Measurements from ENCODE around the gene LRMDA. TPM values are rescaled to one million over a fixed set of nuclear protein-coding genes. Genes with fewer than 3 reads are reported as not detected.
"Not testable (repeated sequence)": the region's sequence is repeated elsewhere in the genome, so short reads cannot be mapped to it uniquely, and the experiment has no call there.

The LRMDA gene
- total RNA-seq, 1 experiment from 2014 or later: not detected

DNA sequence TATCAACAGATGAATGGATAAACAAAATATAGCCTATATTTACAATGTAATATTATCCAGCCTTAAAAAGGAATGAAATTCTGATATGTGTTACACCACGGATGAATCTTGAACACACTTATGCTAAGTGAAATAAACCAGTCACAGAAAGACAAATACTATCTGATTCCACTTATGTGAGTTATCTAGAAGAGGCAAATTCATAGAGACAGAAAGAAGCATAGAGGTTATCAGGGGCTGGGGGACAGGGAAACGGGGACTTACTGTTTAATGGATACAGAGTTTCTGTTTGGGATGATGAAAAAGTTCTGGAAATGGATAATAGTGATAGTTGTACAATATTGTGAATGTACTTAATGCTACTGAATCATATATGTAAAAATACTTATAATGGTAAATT is 329.9 kb downstream of the LRMDA start:
- Histone ChIP-seq H2AFZ (ENCODE audit: low read length) (no peak overlapping the region), H3K4me1 (ENCODE audit: low read length) (no peaks in the 10 kb centered on the region), H3K79me2 (ENCODE audit: low read length) (no peaks in the 10 kb centered on the region), H3K9me2 (replicated peaks; ENCODE audit: insufficient read depth, low read length) (no peaks in the 10 kb centered on the region), H3K36me3 (ENCODE audit: insufficient read depth, low read length) (no peaks in the 10 kb centered on the region), H3K9me3 (ENCODE audit: low read length) (no peaks in the 10 kb centered on the region), H4K20me1 (ENCODE audit: insufficient read depth, low read depth, low read length) (no peaks in the 10 kb centered on the region), H3K4me3 (ENCODE audit: low read length) (no peak overlapping the region), H3K9ac (ENCODE audit: low read length) (no peak overlapping the region), H3K27ac (ENCODE audit: low read length) (no peak overlapping the region), H3K27me3 (ENCODE audit: low read length) (no peaks in the 10 kb centered on the region), H3K4me2 (ENCODE audit: low read depth, low read length, poor library complexity, severe bottlenecking) (no peak overlapping the region)
- DNase-seq: no peak

DNA sequence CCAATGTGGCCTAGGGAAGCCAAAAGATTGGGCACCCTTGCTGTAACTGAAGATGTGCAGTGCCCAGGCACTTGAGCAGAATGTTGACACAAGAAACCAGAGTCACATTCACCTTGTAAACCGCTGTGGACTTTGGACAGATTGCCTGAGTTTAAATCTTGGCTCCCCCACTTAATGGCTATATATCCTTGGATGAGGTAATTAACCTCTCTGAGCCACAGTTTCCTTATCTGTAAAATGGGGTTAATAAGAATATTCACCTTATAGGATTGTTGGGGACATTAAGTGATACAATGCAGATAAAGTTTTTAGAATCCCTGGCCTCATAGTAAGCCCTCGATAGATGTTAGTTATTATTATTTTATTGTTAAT is 331.0 kb downstream of the LRMDA start:
- no peaks in the 10 kb centered on the region for H3K27me3 ChIP-seq (ENCODE audit: low read length)
- no peak for DNase-seq
- H3K4me2 ChIP-seq (ENCODE audit: low read depth, low read length, poor library complexity, severe bottlenecking): no peak overlapping the region
- H3K9me3 ChIP-seq (ENCODE audit: low read length): no peaks in the 10 kb centered on the region
- no peak overlapping the region for H2AFZ ChIP-seq (ENCODE audit: low read length)
- H3K4me1 ChIP-seq (ENCODE audit: low read length): no peaks in the 10 kb centered on the region
- H3K9me2 ChIP-seq (replicated peaks; ENCODE audit: insufficient read depth, low read length): no peaks in the 10 kb centered on the region
- H4K20me1 ChIP-seq (ENCODE audit: insufficient read depth, low read depth, low read length): no peaks in the 10 kb centered on the region
- no peaks in the 10 kb centered on the region for H3K79me2 ChIP-seq (ENCODE audit: low read length)
- H3K36me3 ChIP-seq (ENCODE audit: insufficient read depth, low read length): no peaks in the 10 kb centered on the region
- H3K9ac ChIP-seq (ENCODE audit: low read length): no peak overlapping the region
- no peak overlapping the region for H3K27ac ChIP-seq (ENCODE audit: low read length)
- no peak overlapping the region for H3K4me3 ChIP-seq (ENCODE audit: low read length)

GRCh38 chr10:75763652-75764051 is 332.2 kb downstream of the LRMDA start:
- H3K4me2 ChIP-seq (ENCODE audit: low read depth, low read length, poor library complexity, severe bottlenecking): no peak overlapping the region
- no peaks in the 10 kb centered on the region for H3K79me2 ChIP-seq (ENCODE audit: low read length)
- H3K4me3 ChIP-seq (ENCODE audit: low read length): no peak overlapping the region
- H3K4me1 ChIP-seq (ENCODE audit: low read length): no peaks in the 10 kb centered on the region
- no peaks in the 10 kb centered on the region for H3K9me3 ChIP-seq (ENCODE audit: low read length)
- H3K27ac ChIP-seq (ENCODE audit: low read length): no peak overlapping the region
- H2AFZ ChIP-seq (ENCODE audit: low read length): no peak overlapping the region
- DNase-seq: no peak
- no peak overlapping the region for H3K9ac ChIP-seq (ENCODE audit: low read length)
- no peaks in the 10 kb centered on the region for H3K9me2 ChIP-seq (replicated peaks; ENCODE audit: insufficient read depth, low read length)
- H4K20me1 ChIP-seq (ENCODE audit: insufficient read depth, low read depth, low read length): no peaks in the 10 kb centered on the region
- no peaks in the 10 kb centered on the region for H3K36me3 ChIP-seq (ENCODE audit: insufficient read depth, low read length)
- no peaks in the 10 kb centered on the region for H3K27me3 ChIP-seq (ENCODE audit: low read length)

DNA sequence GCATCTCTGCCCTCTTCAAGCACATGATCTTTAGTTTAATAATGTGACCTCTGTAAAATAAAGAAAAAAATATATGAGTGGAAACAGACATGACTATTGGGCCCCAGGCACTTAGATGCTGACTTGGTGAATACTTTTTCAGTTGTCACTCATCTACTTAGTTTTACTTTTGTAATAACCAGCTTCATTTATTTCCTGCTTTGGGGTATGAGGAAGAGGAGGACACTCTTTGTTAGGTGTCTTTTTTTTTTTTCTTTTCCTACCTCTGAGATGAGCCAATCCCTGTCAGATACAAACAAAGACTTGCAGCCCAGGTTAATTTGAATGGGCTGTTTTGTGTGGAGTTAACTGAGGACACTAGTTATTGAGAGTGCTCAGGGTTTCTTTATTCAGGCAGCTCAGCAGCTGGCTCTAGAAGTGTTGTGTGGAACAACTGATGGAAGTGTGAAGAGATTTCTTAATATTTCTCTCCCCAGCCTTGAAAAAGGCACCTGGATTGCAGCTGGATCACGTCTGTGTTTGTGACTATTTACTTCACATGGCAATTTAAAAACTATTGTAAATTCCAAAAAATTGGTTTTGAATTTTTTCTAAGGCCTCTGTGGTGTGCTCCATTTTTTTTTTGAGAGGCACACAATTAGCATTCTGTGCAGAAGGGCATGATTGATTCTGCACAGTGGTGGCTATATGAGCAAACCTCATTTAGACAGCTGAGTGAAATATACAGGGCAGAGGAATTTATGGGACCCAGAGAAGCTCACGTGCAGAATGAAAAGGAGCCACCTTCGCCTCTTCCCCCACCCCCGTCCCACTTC is 333.8 kb downstream of the LRMDA start:
- no peaks in the 10 kb centered on the region for H3K27me3 ChIP-seq (ENCODE audit: low read length)
- no peaks in the 10 kb centered on the region for H3K9me2 ChIP-seq (replicated peaks; ENCODE audit: insufficient read depth, low read length)
- no peak overlapping the region for H3K4me3 ChIP-seq (ENCODE audit: low read length)
- H3K27ac ChIP-seq (ENCODE audit: low read length): no peak overlapping the region
- H3K4me2 ChIP-seq (ENCODE audit: low read depth, low read length, poor library complexity, severe bottlenecking): no peak overlapping the region
- no peaks in the 10 kb centered on the region for H3K36me3 ChIP-seq (ENCODE audit: insufficient read depth, low read length)
- no peaks in the 10 kb centered on the region for H3K79me2 ChIP-seq (ENCODE audit: low read length)
- H3K9me3 ChIP-seq (ENCODE audit: low read length): no peaks in the 10 kb centered on the region
- H3K9ac ChIP-seq (ENCODE audit: low read length): no peak overlapping the region
- no peak for DNase-seq
- H2AFZ ChIP-seq (ENCODE audit: low read length): no peak overlapping the region
- no peaks in the 10 kb centered on the region for H3K4me1 ChIP-seq (ENCODE audit: low read length)
- no peaks in the 10 kb centered on the region for H4K20me1 ChIP-seq (ENCODE audit: insufficient read depth, low read depth, low read length)

DNA sequence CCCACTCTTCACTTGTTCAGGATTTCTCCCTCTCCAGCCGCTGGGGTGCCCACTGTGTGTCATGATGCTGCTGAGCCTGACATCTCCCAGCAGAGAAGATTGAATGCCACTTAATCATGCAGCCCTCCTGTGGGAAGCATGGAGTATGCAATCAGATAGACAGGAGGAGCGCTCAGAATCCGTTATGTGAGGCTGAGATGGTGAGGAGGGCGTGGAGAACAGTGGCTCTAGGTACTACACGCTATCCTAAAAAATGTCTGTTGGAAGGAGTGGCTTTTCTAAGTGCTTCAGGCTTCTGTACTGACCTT is 334.3 kb downstream of the LRMDA start:
- Histone ChIP-seq H4K20me1 (ENCODE audit: insufficient read depth, low read depth, low read length) (no peaks in the 10 kb centered on the region), H3K4me3 (ENCODE audit: low read length) (no peak overlapping the region), H3K27me3 (ENCODE audit: low read length) (no peaks in the 10 kb centered on the region), H3K36me3 (ENCODE audit: insufficient read depth, low read length) (no peaks in the 10 kb centered on the region), H2AFZ (ENCODE audit: low read length) (no peak overlapping the region), H3K27ac (ENCODE audit: low read length) (no peak overlapping the region), H3K4me1 (ENCODE audit: low read length) (no peaks in the 10 kb centered on the region), H3K9ac (ENCODE audit: low read length) (no peak overlapping the region), H3K9me3 (ENCODE audit: low read length) (no peaks in the 10 kb centered on the region), H3K79me2 (ENCODE audit: low read length) (no peaks in the 10 kb centered on the region), H3K4me2 (ENCODE audit: low read depth, low read length, poor library complexity, severe bottlenecking) (no peak overlapping the region), H3K9me2 (replicated peaks; ENCODE audit: insufficient read depth, low read length) (no peaks in the 10 kb centered on the region)
- no peak for DNase-seq

- Histone ChIP-seq H3K79me2 (ENCODE audit: low read length) (no peaks in the 10 kb centered on the region), H3K4me1 (ENCODE audit: low read length) (no peaks in the 10 kb centered on the region), H2AFZ (ENCODE audit: low read length) (no peak overlapping the region), H3K9ac (ENCODE audit: low read length) (no peak overlapping the region), H3K36me3 (ENCODE audit: insufficient read depth, low read length) (no peaks in the 10 kb centered on the region), H3K27ac (ENCODE audit: low read length) (no peak overlapping the region), H3K9me3 (ENCODE audit: low read length) (no peaks in the 10 kb centered on the region), H3K9me2 (replicated peaks; ENCODE audit: insufficient read depth, low read length) (no peaks in the 10 kb centered on the region), H3K4me2 (ENCODE audit: low read depth, low read length, poor library complexity, severe bottlenecking) (no peak overlapping the region), H4K20me1 (ENCODE audit: insufficient read depth, low read depth, low read length) (no peaks in the 10 kb centered on the region), H3K27me3 (ENCODE audit: low read length) (no peaks in the 10 kb centered on the region), H3K4me3 (ENCODE audit: low read length) (no peak overlapping the region)
- no peak for DNase-seq
Measured at GRCh38 chr10:75766106-75766505, 334.7 kb downstream of the LRMDA start.

- not testable (repeated sequence) for H4K20me1 ChIP-seq (ENCODE audit: insufficient read depth, low read depth, low read length); H3K9me3 ChIP-seq (ENCODE audit: low read length); H3K9ac ChIP-seq (ENCODE audit: low read length); H3K36me3 ChIP-seq (ENCODE audit: insufficient read depth, low read length); DNase-seq; H3K9me2 ChIP-seq (replicated peaks; ENCODE audit: insufficient read depth, low read length); H3K4me3 ChIP-seq (ENCODE audit: low read length); H3K79me2 ChIP-seq (ENCODE audit: low read length); H2AFZ ChIP-seq (ENCODE audit: low read length); H3K27me3 ChIP-seq (ENCODE audit: low read length); H3K27ac ChIP-seq (ENCODE audit: low read length); H3K4me2 ChIP-seq (ENCODE audit: low read depth, low read length, poor library complexity, severe bottlenecking); H3K4me1 ChIP-seq (ENCODE audit: low read length)
Measured at GRCh38 chr10:75766752-75767151, 335.3 kb downstream of the LRMDA start.

DNA sequence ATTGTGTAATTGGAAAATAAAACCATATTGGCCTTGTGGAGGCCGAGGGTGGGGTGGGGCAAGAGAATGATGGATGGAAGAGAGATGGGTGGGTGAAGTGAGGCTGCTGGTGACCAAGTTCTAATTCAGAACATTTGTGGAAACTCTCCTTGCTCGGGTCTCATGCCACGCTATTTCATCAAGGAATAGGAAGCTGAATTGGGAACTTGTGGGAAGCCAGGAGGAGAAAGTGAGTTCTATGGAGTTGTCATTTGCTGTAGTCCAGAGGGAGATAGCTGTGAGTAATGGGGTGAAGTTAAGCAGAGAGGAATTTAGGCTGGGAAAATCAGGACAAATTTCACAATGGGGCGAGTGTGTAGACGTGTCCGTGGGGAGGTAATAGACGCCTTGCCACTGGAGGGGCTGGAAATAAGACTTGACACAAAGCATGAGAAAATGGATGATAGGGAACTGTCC is 339.2 kb downstream of the LRMDA start:
- no peaks in the 10 kb centered on the region for H3K27me3 ChIP-seq (ENCODE audit: low read length)
- no peak overlapping the region for H3K4me3 ChIP-seq (ENCODE audit: low read length)
- no peaks in the 10 kb centered on the region for H3K9me2 ChIP-seq (replicated peaks; ENCODE audit: insufficient read depth, low read length)
- no peak overlapping the region for H3K9ac ChIP-seq (ENCODE audit: low read length)
- H3K27ac ChIP-seq (ENCODE audit: low read length): no peak overlapping the region
- H3K36me3 ChIP-seq (ENCODE audit: insufficient read depth, low read length): no peaks in the 10 kb centered on the region
- H3K4me1 ChIP-seq (ENCODE audit: low read length): no peaks in the 10 kb centered on the region
- DNase-seq: no peak
- H2AFZ ChIP-seq (ENCODE audit: low read length): no peak overlapping the region
- no peaks in the 10 kb centered on the region for H3K9me3 ChIP-seq (ENCODE audit: low read length)
- H3K79me2 ChIP-seq (ENCODE audit: low read length): no peaks in the 10 kb centered on the region
- H4K20me1 ChIP-seq (ENCODE audit: insufficient read depth, low read depth, low read length): no peaks in the 10 kb centered on the region
- no peak overlapping the region for H3K4me2 ChIP-seq (ENCODE audit: low read depth, low read length, poor library complexity, severe bottlenecking)
